GM21723 (cell line): ENCODE results near the gene WNT8A.

Experiments
- ATAC-seq: cut with Tn5 transposase; IDR thresholded peaks from one replicate; pipeline ENCODE4 v1.9.1; 2021; ENCODE audit warnings: mild to moderate bottlenecking, moderate library complexity; ENCODE audit not compliant: unreplicated experiment

WNT8A gene

DNA sequence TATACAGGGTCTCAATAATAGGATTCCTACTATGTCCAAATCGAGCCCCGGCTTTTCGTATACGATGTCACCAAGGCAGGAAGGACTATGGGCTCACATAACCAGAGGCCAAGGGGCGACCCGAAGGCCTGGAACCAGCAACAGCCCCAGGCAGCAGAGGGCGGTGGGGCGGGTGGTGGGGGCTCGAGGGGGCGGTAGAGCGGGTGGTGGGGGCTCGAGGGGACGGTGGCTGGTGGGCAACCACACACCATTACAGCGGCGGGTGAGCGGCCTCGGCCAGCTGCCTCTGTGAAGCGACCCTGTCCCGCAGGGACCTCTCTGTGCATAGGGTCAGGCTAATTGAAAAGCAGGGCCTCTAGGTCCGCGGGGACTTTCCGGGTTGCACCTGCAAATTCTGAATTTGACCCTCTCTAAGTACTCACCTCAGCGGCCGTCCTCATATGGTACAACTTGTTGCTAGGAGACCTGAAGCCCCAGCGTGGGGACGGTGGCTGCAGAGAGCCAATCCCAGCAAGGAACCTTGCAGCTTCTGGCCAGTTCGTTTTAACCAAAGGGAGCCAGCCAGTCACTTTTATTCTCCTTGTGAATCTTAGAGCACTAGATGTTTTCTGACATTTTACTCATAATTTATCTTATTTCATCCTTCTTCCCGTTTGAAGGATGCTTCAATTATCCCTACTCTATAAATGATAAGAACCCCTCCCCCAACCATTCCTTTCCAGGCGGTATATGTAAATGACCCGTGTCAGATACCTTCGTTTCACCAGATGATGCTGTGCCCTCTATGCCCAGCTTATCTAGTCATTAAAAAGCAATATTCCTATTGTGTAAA, 55.3 kb downstream of the WNT8A start, which contains the start of gene NME5:
Gene NME5 (minus strand): TSS at position 480 of the 832 bp plus-strand sequence. CDS start 648 bp downstream, outside the sequence.
- no peak for ATAC-seq

DNA sequence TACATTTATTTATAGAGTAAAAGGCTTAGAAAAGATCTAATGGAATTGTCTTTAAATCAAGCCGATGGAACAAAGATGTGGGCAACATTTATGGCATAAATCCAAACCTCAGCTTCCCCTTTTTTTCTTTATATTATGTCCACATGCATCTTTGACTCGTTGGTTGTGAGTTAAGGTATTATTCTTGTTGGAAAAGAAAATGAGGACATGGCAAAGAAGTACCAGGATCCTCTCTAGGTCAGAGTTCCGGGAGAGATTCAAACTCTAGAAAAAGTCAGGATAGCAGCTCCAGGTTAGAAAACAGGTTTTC, 55.9 kb downstream of the WNT8A start:
- no peak for ATAC-seq

DNA sequence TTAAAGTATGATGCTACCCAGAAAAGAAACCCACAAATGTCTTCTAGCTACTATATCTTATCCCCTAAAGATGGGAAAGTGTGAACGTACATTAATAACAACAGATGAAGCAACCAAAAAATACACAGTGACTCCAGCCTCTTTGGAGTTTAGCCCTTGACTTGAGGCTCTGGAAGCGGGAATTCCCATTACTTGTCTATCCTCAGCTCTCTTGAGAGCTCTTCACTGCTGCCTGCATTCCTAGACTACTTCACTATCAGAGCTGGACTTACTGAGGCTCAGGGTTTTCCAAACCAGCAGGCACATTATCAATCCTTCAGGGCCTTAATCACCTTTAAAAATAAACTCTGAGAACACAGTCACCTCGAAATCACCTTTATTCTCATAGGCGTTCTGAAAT, 56.4 kb downstream of the WNT8A start:
- no peak for ATAC-seq
